ENCODE data around the gene HOXB3.
A peak's percentile ranks its signal among the peaks of the same experiment; 100 is the strongest.

HOXB3 gene

GRCh38 chr17:48575673-48576478 lies 14.2 kb downstream of the HOXB3 start (continued):
- TF ChIP-seq, protein P1, sequence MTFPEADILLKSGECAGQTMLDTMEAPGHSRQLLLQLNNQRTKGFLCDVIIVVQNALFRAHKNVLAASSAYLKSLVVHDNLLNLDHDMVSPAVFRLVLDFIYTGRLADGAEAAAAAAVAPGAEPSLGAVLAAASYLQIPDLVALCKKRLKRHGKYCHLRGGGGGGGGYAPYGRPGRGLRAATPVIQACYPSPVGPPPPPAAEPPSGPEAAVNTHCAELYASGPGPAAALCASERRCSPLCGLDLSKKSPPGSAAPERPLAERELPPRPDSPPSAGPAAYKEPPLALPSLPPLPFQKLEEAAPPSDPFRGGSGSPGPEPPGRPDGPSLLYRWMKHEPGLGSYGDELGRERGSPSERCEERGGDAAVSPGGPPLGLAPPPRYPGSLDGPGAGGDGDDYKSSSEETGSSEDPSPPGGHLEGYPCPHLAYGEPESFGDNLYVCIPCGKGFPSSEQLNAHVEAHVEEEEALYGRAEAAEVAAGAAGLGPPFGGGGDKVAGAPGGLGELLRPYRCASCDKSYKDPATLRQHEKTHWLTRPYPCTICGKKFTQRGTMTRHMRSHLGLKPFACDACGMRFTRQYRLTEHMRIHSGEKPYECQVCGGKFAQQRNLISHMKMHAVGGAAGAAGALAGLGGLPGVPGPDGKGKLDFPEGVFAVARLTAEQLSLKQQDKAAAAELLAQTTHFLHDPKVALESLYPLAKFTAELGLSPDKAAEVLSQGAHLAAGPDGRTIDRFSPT (tag by site-specific recombination; IDR thresholded peaks at IDR 0.05) = peak; percentile 32; the same call in 1 of the 2 replicates
- TF ChIP-seq ZNF549 (tag by site-specific recombination; IDR thresholded peaks at IDR 0.05) (no peak), ZNF792 (tag by site-specific recombination; IDR thresholded peaks at IDR 0.05) (no peak), SCRT2 (tag by site-specific recombination; IDR thresholded peaks at IDR 0.05) (no peak), WT1 (tag by site-specific recombination; IDR thresholded peaks at IDR 0.05) (no peak), PRDM1 (tag by site-specific recombination; IDR thresholded peaks at IDR 0.05) (peak; percentile 70; the same call in 1 of the 2 replicates), EGR2 (tag by site-specific recombination; IDR thresholded peaks at IDR 0.05; ENCODE audit: low read depth) (no peak), ZNF341 (tag by site-specific recombination; IDR thresholded peaks at IDR 0.05; ENCODE audit: low read depth) (no peak), ZNF223 (tag by site-specific recombination; IDR thresholded peaks at IDR 0.05) (no peak), ZNF157 (tag by site-specific recombination; IDR thresholded peaks at IDR 0.05) (no peak)
- TF ChIP-seq, protein P2, sequence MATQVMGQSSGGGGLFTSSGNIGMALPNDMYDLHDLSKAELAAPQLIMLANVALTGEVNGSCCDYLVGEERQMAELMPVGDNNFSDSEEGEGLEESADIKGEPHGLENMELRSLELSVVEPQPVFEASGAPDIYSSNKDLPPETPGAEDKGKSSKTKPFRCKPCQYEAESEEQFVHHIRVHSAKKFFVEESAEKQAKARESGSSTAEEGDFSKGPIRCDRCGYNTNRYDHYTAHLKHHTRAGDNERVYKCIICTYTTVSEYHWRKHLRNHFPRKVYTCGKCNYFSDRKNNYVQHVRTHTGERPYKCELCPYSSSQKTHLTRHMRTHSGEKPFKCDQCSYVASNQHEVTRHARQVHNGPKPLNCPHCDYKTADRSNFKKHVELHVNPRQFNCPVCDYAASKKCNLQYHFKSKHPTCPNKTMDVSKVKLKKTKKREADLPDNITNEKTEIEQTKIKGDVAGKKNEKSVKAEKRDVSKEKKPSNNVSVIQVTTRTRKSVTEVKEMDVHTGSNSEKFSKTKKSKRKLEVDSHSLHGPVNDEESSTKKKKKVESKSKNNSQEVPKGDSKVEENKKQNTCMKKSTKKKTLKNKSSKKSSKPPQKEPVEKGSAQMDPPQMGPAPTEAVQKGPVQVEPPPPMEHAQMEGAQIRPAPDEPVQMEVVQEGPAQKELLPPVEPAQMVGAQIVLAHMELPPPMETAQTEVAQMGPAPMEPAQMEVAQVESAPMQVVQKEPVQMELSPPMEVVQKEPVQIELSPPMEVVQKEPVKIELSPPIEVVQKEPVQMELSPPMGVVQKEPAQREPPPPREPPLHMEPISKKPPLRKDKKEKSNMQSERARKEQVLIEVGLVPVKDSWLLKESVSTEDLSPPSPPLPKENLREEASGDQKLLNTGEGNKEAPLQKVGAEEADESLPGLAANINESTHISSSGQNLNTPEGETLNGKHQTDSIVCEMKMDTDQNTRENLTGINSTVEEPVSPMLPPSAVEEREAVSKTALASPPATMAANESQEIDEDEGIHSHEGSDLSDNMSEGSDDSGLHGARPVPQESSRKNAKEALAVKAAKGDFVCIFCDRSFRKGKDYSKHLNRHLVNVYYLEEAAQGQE (tag by site-specific recombination; IDR thresholded peaks at IDR 0.05) = no peak
- TF ChIP-seq, protein P3, sequence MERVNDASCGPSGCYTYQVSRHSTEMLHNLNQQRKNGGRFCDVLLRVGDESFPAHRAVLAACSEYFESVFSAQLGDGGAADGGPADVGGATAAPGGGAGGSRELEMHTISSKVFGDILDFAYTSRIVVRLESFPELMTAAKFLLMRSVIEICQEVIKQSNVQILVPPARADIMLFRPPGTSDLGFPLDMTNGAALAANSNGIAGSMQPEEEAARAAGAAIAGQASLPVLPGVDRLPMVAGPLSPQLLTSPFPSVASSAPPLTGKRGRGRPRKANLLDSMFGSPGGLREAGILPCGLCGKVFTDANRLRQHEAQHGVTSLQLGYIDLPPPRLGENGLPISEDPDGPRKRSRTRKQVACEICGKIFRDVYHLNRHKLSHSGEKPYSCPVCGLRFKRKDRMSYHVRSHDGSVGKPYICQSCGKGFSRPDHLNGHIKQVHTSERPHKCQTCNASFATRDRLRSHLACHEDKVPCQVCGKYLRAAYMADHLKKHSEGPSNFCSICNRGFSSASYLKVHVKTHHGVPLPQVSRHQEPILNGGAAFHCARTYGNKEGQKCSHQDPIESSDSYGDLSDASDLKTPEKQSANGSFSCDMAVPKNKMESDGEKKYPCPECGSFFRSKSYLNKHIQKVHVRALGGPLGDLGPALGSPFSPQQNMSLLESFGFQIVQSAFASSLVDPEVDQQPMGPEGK (tag by site-specific recombination; IDR thresholded peaks at IDR 0.05) = 0 out of 2 replicates have a peak, but pooled peaks have one; percentile 23
- TF ChIP-seq, protein P4, sequence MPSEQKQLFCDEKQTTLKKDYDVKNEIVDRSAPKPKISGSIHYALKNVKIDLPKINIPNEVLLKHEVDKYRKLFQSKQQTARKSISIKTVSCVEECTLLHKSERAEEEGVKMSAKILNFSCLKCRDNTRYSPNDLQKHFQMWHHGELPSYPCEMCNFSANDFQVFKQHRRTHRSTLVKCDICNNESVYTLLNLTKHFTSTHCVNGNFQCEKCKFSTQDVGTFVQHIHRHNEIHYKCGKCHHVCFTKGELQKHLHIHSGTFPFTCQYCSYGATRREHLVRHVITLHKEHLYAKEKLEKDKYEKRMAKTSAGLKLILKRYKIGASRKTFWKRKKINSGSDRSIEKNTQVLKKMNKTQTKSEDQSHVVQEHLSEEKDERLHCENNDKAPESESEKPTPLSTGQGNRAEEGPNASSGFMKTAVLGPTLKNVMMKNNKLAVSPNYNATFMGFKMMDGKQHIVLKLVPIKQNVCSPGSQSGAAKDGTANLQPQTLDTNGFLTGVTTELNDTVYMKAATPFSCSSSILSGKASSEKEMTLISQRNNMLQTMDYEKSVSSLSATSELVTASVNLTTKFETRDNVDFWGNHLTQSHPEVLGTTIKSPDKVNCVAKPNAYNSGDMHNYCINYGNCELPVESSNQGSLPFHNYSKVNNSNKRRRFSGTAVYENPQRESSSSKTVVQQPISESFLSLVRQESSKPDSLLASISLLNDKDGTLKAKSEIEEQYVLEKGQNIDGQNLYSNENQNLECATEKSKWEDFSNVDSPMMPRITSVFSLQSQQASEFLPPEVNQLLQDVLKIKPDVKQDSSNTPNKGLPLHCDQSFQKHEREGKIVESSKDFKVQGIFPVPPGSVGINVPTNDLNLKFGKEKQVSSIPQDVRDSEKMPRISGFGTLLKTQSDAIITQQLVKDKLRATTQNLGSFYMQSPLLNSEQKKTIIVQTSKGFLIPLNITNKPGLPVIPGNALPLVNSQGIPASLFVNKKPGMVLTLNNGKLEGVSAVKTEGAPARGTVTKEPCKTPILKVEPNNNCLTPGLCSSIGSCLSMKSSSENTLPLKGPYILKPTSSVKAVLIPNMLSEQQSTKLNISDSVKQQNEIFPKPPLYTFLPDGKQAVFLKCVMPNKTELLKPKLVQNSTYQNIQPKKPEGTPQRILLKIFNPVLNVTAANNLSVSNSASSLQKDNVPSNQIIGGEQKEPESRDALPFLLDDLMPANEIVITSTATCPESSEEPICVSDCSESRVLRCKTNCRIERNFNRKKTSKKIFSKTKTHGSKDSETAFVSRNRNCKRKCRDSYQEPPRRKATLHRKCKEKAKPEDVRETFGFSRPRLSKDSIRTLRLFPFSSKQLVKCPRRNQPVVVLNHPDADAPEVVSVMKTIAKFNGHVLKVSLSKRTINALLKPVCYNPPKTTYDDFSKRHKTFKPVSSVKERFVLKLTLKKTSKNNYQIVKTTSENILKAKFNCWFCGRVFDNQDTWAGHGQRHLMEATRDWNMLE (tag by site-specific recombination; conservative IDR thresholded peaks at IDR 0.05; ENCODE audit: low read depth) = no peak
- TF ChIP-seq, protein P5, sequence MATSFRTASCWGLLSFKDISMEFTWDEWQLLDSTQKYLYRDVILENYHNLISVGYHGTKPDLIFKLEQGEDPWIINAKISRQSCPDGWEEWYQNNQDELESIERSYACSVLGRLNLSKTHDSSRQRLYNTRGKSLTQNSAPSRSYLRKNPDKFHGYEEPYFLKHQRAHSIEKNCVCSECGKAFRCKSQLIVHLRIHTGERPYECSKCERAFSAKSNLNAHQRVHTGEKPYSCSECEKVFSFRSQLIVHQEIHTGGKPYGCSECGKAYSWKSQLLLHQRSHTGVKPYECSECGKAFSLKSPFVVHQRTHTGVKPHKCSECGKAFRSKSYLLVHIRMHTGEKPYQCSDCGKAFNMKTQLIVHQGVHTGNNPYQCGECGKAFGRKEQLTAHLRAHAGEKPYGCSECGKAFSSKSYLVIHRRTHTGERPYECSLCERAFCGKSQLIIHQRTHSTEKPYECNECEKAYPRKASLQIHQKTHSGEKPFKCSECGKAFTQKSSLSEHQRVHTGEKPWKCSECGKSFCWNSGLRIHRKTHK (tag by site-specific recombination; IDR thresholded peaks at IDR 0.05) = no peak
- TF ChIP-seq, protein P6, sequence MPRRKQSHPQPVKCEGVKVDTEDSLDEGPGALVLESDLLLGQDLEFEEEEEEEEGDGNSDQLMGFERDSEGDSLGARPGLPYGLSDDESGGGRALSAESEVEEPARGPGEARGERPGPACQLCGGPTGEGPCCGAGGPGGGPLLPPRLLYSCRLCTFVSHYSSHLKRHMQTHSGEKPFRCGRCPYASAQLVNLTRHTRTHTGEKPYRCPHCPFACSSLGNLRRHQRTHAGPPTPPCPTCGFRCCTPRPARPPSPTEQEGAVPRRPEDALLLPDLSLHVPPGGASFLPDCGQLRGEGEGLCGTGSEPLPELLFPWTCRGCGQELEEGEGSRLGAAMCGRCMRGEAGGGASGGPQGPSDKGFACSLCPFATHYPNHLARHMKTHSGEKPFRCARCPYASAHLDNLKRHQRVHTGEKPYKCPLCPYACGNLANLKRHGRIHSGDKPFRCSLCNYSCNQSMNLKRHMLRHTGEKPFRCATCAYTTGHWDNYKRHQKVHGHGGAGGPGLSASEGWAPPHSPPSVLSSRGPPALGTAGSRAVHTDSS (tag by site-specific recombination; IDR thresholded peaks at IDR 0.05) = no peak

Data from HEK293 (cell line).